A549 (cell line): ENCODE data around the gene BRI3BP. TPM values are rescaled to one million over a fixed set of nuclear protein-coding genes. Genes with fewer than 3 reads are reported as not detected.

Experiments used
- CBX8 ChIP-seq: fragments of 200-600 bp; sonication (generic); IDR thresholded peaks from 2 replicates; pipeline ENCODE4 v1.6.1; 2016
- E2F6 ChIP-seq: IDR thresholded peaks from 2 replicates; pipeline ENCODE4 v1.6.1; 2012; ENCODE audit warnings: low read depth, borderline replicate concordance
- EHF ChIP-seq: fragments of 250-450 bp; sonication (Bioruptor Pico); IDR thresholded peaks from 2 replicates; pipeline ENCODE4 v1.5.0; 2020; ENCODE audit warnings: mild to moderate bottlenecking
- ELK1 ChIP-seq: fragments of 150-350 bp; IDR thresholded peaks from 2 replicates; pipeline ENCODE4 v1.6.1; 2014; ENCODE audit warnings: low read depth, mild to moderate bottlenecking, low read length
- HEYL ChIP-seq: fragments of 250-450 bp; sonication (Bioruptor Pico); IDR thresholded peaks from 2 replicates; pipeline ENCODE4 v1.8.0; 2021; ENCODE audit warnings: mild to moderate bottlenecking, moderate library complexity
- HMGXB4 ChIP-seq: fragments of 250-450 bp; sonication (Bioruptor Pico); IDR thresholded peaks from 2 replicates; pipeline ENCODE4 v1.5.0; 2021; ENCODE audit warnings: mild to moderate bottlenecking, moderate library complexity, borderline replicate concordance
- HOXB13 ChIP-seq: fragments of 250-450 bp; sonication (Bioruptor Pico); IDR thresholded peaks from 2 replicates; pipeline ENCODE4 v1.5.0; 2020; ENCODE audit warnings: low read depth, mild to moderate bottlenecking, moderate library complexity
- MAFK ChIP-seq: fragments of 450-650 bp; IDR thresholded peaks from 2 replicates; pipeline ENCODE4 v1.6.1; 2014; ENCODE audit not compliant: partially characterized antibody
- MYC ChIP-seq: IDR thresholded peaks from 2 replicates; pipeline ENCODE4 v1.6.1; 2012; ENCODE audit warnings: mild to moderate bottlenecking, inconsistent platforms, low read length, improper control_type of control experiment, borderline replicate concordance
- PBX3 ChIP-seq: IDR thresholded peaks from 2 replicates; pipeline ENCODE4 v1.6.1; 2012
- RCOR1 ChIP-seq: fragments of 150-350 bp; IDR thresholded peaks from 2 replicates; pipeline ENCODE4 v1.6.1; 2014; ENCODE audit warnings: antibody characterized with exemption, low read length, low read depth
- SREBF2 ChIP-seq: fragments of 450-650 bp; IDR thresholded peaks from 2 replicates; pipeline ENCODE4 v1.6.1; 2014; ENCODE audit warnings: mild to moderate bottlenecking, moderate library complexity
- TFCP2L1 ChIP-seq: fragments of 250-450 bp; sonication (Bioruptor Pico); IDR thresholded peaks from 2 replicates; pipeline ENCODE4 v1.5.0; 2021; ENCODE audit warnings: mild to moderate bottlenecking
- polyA plus RNA-seq, 4 experiments: library from polyadenylated mRNA; depleted of rRNA in 3 of 4; stranded (reverse); fragments of >200 nt; fragmentation: RNase III in 1 of 4; extraction: RNeasy Plus Mini Kit Qiagen cat#74134 plus additional on column Dnase treatment in 1 of 4; gene quantifications; 2 replicates in 3 of 4; 3 replicates in 1 of 4; pipeline ENCODE4 v1.2.3, GENCODE V29; 2011 to 2017
- TF ChIP-seq, protein P1 (sequence below): fragments of >200 bp; sonication (Bioruptor Twin); formaldehyde crosslinking; IDR thresholded peaks from 3 replicates; pipeline ENCODE4 v1.5.1; 2016
- TF ChIP-seq, protein P2 (sequence below): fragments of 200-600 bp; sonication (generic); IDR thresholded peaks from 2 replicates; pipeline ENCODE4 v1.6.1; 2016; ENCODE audit warnings: antibody characterized with exemption, mild to moderate bottlenecking, moderate library complexity

BRI3BP gene
- polyA plus RNA-seq, 2 of the 4 experiments (the other 2 are of a cell fraction), result 25.0 to 25.9 TPM

DNA sequence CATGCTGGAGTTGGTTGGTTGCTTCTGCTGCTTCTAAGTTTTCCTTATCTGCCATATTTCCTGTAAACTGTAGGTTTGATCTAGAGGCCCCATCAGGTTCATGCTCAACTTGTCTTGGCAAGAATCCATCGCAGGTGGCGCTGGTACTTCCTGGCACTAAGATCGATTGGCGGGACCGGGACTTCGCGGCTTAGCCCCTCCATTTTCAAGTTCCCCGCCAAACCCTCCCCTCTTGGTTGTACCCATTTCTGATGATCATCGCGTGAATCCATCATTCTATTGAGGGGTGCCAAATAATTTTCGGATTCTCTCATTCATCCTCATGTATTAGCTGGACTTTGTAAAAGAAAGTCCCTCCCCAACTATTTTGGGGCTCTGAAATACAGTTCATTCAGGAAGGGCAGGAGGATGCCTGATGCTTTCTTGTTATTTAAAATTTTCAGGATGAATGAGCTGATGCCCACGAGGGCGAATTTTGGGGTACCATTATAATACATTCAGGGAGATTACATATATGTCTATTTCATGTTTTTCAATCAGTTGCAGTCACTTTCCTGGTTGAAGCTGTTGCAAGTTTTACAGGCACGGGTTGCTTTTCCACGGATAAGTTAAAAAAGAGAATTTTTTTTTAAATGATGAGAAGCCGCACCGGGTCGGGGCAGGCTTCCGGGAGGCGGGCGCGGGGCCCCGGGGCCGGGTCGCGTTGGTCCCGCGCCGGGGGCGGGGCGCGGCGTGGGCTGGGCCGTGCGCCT is 395 bp upstream of the BRI3BP start (continued):
- TF ChIP-seq HMGXB4 (CRISPR knock-in tag) (no peak), HEYL (CRISPR knock-in tag) (no peak), MAFK (no peak), ELK1 (no peak), EHF (CRISPR knock-in tag) (no peak), MYC (0 out of 2 replicates have a peak, but pooled peaks have one; percentile 22), HOXB13 (CRISPR knock-in tag) (no peak), E2F6 (peak; percentile 98), PBX3 (no peak), TFCP2L1 (CRISPR knock-in tag) (no peak), RCOR1 (no peak), SREBF2 (no peak), CBX8 (no peak)
- TF ChIP-seq, protein P1, sequence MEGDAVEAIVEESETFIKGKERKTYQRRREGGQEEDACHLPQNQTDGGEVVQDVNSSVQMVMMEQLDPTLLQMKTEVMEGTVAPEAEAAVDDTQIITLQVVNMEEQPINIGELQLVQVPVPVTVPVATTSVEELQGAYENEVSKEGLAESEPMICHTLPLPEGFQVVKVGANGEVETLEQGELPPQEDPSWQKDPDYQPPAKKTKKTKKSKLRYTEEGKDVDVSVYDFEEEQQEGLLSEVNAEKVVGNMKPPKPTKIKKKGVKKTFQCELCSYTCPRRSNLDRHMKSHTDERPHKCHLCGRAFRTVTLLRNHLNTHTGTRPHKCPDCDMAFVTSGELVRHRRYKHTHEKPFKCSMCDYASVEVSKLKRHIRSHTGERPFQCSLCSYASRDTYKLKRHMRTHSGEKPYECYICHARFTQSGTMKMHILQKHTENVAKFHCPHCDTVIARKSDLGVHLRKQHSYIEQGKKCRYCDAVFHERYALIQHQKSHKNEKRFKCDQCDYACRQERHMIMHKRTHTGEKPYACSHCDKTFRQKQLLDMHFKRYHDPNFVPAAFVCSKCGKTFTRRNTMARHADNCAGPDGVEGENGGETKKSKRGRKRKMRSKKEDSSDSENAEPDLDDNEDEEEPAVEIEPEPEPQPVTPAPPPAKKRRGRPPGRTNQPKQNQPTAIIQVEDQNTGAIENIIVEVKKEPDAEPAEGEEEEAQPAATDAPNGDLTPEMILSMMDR, result peak; percentile 45
- TF ChIP-seq, protein P2, sequence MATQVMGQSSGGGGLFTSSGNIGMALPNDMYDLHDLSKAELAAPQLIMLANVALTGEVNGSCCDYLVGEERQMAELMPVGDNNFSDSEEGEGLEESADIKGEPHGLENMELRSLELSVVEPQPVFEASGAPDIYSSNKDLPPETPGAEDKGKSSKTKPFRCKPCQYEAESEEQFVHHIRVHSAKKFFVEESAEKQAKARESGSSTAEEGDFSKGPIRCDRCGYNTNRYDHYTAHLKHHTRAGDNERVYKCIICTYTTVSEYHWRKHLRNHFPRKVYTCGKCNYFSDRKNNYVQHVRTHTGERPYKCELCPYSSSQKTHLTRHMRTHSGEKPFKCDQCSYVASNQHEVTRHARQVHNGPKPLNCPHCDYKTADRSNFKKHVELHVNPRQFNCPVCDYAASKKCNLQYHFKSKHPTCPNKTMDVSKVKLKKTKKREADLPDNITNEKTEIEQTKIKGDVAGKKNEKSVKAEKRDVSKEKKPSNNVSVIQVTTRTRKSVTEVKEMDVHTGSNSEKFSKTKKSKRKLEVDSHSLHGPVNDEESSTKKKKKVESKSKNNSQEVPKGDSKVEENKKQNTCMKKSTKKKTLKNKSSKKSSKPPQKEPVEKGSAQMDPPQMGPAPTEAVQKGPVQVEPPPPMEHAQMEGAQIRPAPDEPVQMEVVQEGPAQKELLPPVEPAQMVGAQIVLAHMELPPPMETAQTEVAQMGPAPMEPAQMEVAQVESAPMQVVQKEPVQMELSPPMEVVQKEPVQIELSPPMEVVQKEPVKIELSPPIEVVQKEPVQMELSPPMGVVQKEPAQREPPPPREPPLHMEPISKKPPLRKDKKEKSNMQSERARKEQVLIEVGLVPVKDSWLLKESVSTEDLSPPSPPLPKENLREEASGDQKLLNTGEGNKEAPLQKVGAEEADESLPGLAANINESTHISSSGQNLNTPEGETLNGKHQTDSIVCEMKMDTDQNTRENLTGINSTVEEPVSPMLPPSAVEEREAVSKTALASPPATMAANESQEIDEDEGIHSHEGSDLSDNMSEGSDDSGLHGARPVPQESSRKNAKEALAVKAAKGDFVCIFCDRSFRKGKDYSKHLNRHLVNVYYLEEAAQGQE, result no peak
- TF ChIP-seq, all 56 proteins: peak for 10
